Vagina (tissue), 2 donors: ENCODE measurements around the gene TM9SF3. TPM values are rescaled to one million over a fixed set of nuclear protein-coding genes. Genes with fewer than 3 reads are reported as not detected.

Experiments used
- DNase-seq, 2 donors: peaks; one replicate each; pipeline ENCODE4 v3.0.0-alpha.2; 2017; ENCODE audit errors: extremely low spot score in 2 of 2
- H3K27ac ChIP-seq: fragments of 200-600 bp; sonication (generic); one replicate; pipeline ENCODE4 v1.5.1; 2019
- H3K27me3 ChIP-seq: fragments of 200-600 bp; sonication (generic); one replicate; pipeline ENCODE4 v1.5.1; 2019
- H3K36me3 ChIP-seq, 2 donors: fragments of 200-600 bp; sonication (generic); one replicate each; pipeline ENCODE4 v1.5.1; 2017 to 2019
- H3K4me1 ChIP-seq: fragments of 200-600 bp; sonication (generic); one replicate; pipeline ENCODE4 v1.5.1; 2019
- H3K4me3 ChIP-seq, 2 donors: fragments of 200-600 bp; sonication (generic); 1 replicate in 1 of 2; 2 replicates in 1 of 2; pipeline ENCODE4 v1.5.1; 2016 to 2019
- H3K9me3 ChIP-seq: fragments of 200-600 bp; sonication (generic); one replicate; pipeline ENCODE4 v1.5.1; 2019
- POLR2A ChIP-seq, 2 donors: fragments of 450-650 bp; IDR thresholded peaks; one replicate each; pipeline ENCODE4 v1.6.1; 2017; ENCODE audit warnings: antibody characterized with exemption in 2 of 2, mild to moderate bottlenecking in 2 of 2, moderate library complexity in 2 of 2
- POLR2AphosphoS5 ChIP-seq, 2 donors: sonication (generic); formaldehyde crosslinking; IDR thresholded peaks; one replicate each; pipeline ENCODE4 v1.9.0; 2017; ENCODE audit warnings: antibody characterized with exemption in 2 of 2, mild to moderate bottlenecking in 2 of 2, low read depth in 1 of 2; ENCODE audit not compliant: insufficient read depth in 1 of 2
- intact Hi-C: fragments of 100-400 bp; cut with DNase I; formaldehyde crosslinking; loops from one replicate; pipeline ENCODE4 v1.15.1; 2023
- total RNA-seq: library from RNA; depleted of rRNA; stranded (reverse); fragments of >200 nt; gene quantifications from one replicate; pipeline ENCODE4 v1.2.3, GENCODE V29; 2016
- TF ChIP-seq, protein P1 (sequence below), 3 experiments: fragments of 450-650 bp in 2 of 3; fragments of 200-600 bp in 1 of 3; sonication (generic) in 1 of 3; IDR thresholded peaks; one replicate each; pipeline ENCODE4 v1.5.1; 2017 to 2019; ENCODE audit warnings: antibody characterized with exemption in 3 of 3, mild to moderate bottlenecking in 2 of 3, moderate library complexity in 2 of 3

The TM9SF3 gene
- total RNA-seq, 1 donor from 2014 or later = 58.4 TPM

DNA sequence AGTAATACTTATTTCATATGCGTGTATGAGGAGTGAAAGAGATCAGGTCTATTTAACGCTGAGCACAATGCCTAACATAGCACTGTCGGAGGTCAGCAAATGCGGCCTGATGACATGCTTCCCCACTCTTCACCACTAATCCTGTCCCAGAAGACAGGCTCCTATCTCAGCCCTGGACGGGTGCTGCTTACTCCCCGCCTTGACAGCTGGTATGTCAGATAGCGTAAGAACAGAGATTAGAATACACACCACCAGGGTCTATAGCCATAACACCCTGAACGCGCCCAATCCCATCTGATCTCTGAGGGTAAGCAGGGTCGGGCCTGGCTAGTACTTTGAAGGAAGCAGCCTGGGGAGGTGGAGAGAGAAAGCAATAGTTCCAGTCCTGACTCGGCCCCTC, 32.3 kb upstream of the TM9SF3 start:
- Histone ChIP-seq H3K9me3 (no peaks in the 10 kb centered on the region), H3K27me3 (no peaks in the 10 kb centered on the region), H3K4me3 (no peak overlapping the region), H3K27ac (no peak overlapping the region), H3K36me3 (no peaks in the 10 kb centered on the region), H3K4me1 (no peaks in the 10 kb centered on the region)
- intact Hi-C loops = no loop called here
- no peak for DNase-seq
- TF ChIP-seq POLR2A (IDR thresholded peaks at IDR 0.05) (no peak), POLR2AphosphoS5 (IDR thresholded peaks at IDR 0.05; ENCODE audit: insufficient read depth in 1 of 2, low read depth in 1 of 2) (no peak)
- TF ChIP-seq, protein P1, sequence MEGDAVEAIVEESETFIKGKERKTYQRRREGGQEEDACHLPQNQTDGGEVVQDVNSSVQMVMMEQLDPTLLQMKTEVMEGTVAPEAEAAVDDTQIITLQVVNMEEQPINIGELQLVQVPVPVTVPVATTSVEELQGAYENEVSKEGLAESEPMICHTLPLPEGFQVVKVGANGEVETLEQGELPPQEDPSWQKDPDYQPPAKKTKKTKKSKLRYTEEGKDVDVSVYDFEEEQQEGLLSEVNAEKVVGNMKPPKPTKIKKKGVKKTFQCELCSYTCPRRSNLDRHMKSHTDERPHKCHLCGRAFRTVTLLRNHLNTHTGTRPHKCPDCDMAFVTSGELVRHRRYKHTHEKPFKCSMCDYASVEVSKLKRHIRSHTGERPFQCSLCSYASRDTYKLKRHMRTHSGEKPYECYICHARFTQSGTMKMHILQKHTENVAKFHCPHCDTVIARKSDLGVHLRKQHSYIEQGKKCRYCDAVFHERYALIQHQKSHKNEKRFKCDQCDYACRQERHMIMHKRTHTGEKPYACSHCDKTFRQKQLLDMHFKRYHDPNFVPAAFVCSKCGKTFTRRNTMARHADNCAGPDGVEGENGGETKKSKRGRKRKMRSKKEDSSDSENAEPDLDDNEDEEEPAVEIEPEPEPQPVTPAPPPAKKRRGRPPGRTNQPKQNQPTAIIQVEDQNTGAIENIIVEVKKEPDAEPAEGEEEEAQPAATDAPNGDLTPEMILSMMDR (IDR thresholded peaks at IDR 0.05) = no peak

DNA sequence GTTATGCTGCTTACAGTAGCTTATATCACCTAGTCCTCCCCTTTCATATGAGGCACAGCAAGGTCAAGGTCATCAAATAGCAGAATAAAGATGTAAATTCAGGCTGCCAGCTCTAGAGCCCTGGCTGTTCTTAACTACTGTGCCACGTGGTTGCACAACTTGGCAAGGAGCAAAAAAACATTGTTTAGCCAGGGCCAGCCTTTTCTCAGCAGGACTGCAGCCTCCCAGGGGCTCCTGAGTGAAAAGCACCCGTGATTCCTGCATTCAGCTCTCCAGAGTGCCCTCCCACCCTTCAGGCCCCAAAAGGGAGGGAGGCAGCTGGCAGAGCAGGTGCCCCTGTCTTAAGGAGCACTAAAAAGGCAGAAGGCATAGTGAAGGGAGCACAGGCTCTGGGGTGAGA, 31.8 kb upstream of the TM9SF3 start:
- intact Hi-C loops = no loop called here
- Histone ChIP-seq H3K4me1 (no peaks in the 10 kb centered on the region), H3K27me3 (no peaks in the 10 kb centered on the region), H3K36me3 (no peaks in the 10 kb centered on the region), H3K4me3 (no peak overlapping the region), H3K27ac (no peak overlapping the region), H3K9me3 (no peaks in the 10 kb centered on the region)
- TF ChIP-seq POLR2A (IDR thresholded peaks at IDR 0.05) (no peak), POLR2AphosphoS5 (IDR thresholded peaks at IDR 0.05; ENCODE audit: insufficient read depth in 1 of 2, low read depth in 1 of 2) (no peak)
- TF ChIP-seq, protein P1 (IDR thresholded peaks at IDR 0.05) = no peak
- DNase-seq = no peak

DNA sequence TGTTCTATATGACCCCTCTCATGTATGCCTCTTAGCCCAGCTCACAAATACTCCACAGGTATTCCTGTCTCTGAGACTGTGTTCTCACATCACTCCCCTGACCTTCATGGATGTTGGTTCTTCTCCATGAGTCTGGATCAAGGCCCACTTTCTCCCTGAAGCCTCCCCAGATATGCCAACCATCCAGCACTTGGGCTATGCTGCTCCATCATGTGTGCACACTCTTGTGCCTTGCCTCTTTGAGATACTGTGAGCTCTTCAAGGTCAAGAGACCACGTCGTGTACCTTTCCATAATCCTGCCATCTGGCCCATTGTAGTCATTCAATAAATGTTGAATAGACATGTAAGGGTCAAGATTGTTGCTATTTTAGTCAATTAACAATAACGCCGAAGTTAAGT, 30.1 kb upstream of the TM9SF3 start:
- H3K4me1 ChIP-seq = no peaks in the 10 kb centered on the region
- no peaks in the 10 kb centered on the region for H3K27me3 ChIP-seq
- no peak for TF ChIP-seq POLR2AphosphoS5 (IDR thresholded peaks at IDR 0.05; ENCODE audit: insufficient read depth in 1 of 2, low read depth in 1 of 2)
- TF ChIP-seq, protein P1 (IDR thresholded peaks at IDR 0.05) = no peak
- TF ChIP-seq POLR2A (IDR thresholded peaks at IDR 0.05) = no peak
- intact Hi-C loops = no loop called here
- DNase-seq = no peak
- no peaks in the 10 kb centered on the region for H3K9me3 ChIP-seq
- no peak overlapping the region for H3K27ac ChIP-seq
- H3K36me3 ChIP-seq = no peaks in the 10 kb centered on the region
- H3K4me3 ChIP-seq = no peak overlapping the region

- DNase-seq = no peak
- no peak overlapping the region for H3K4me3 ChIP-seq
- no peaks in the 10 kb centered on the region for H3K4me1 ChIP-seq
- TF ChIP-seq POLR2A (IDR thresholded peaks at IDR 0.05) (no peak), POLR2AphosphoS5 (IDR thresholded peaks at IDR 0.05; ENCODE audit: insufficient read depth in 1 of 2, low read depth in 1 of 2) (no peak)
- H3K36me3 ChIP-seq = no peaks in the 10 kb centered on the region
- H3K9me3 ChIP-seq = no peaks in the 10 kb centered on the region
- no peak overlapping the region for H3K27ac ChIP-seq
- no peaks in the 10 kb centered on the region for H3K27me3 ChIP-seq
- intact Hi-C loops = no loop called here
Observed at GRCh38 chr10:96614515-96614914, 27.7 kb upstream of the TM9SF3 start.

GRCh38 chr10:96613576-96613975, 26.8 kb upstream of the TM9SF3 start:
- intact Hi-C loops = no loop called here

More at GRCh38 chr10:96613576-96613975, 26.8 kb upstream of the TM9SF3 start:
- DNase-seq = no peak
- Histone ChIP-seq H3K36me3 (no peaks in the 10 kb centered on the region), H3K27me3 (no peaks in the 10 kb centered on the region), H3K27ac (no peak overlapping the region), H3K4me1 (no peaks in the 10 kb centered on the region), H3K4me3 (no peak overlapping the region), H3K9me3 (no peaks in the 10 kb centered on the region)
- no peak for TF ChIP-seq POLR2A (IDR thresholded peaks at IDR 0.05)
- TF ChIP-seq, protein P1 (IDR thresholded peaks at IDR 0.05) = no peak
- no peak for TF ChIP-seq POLR2AphosphoS5 (IDR thresholded peaks at IDR 0.05; ENCODE audit: insufficient read depth in 1 of 2, low read depth in 1 of 2)
